ENCODE measurements around the gene OR1E1.

- TF ChIP-seq POLR2A (IDR thresholded peaks at IDR 0.05) (no peak), CTCF (IDR thresholded peaks at IDR 0.05) (no peak)
These were observed 17.4 kb upstream of the OR1E1 start for GRCh38 chr17:3415610-3416009.
